HG03469 (cell line): ENCODE data around the gene PKNOX1.
"Not testable (repeated sequence)": the region's sequence is repeated elsewhere in the genome, so short reads cannot be mapped to it uniquely, and the experiment has no call there.

Source experiments
- ATAC-seq: cut with Tn5 transposase; IDR thresholded peaks from one replicate; pipeline ENCODE4 v1.9.1; 2021; ENCODE audit warnings: mild to moderate bottlenecking, moderate library complexity, moderate number of reproducible peaks; ENCODE audit not compliant: unreplicated experiment

PKNOX1 gene

DNA sequence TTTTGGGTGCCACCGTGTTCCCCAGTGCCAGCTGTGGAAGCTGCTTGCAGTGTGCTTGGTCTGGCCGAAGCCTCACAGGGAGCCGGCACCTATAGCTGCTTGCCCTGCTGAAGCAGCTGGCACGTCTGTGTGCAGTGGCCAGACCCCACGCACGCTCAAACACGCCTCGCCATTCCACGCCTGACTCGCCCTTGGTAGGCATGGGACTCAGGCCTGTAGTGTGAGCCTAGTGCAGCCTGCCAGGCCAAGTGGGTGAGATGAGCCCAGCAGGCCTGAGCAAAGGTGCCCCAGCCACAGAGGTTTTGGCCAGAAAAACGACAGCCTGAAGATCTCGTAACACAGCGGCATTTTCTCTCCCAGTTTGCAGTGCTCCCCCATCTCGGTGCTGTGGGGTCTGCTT is 68.9 kb downstream of the PKNOX1 start:
- not testable (repeated sequence) for ATAC-seq

DNA sequence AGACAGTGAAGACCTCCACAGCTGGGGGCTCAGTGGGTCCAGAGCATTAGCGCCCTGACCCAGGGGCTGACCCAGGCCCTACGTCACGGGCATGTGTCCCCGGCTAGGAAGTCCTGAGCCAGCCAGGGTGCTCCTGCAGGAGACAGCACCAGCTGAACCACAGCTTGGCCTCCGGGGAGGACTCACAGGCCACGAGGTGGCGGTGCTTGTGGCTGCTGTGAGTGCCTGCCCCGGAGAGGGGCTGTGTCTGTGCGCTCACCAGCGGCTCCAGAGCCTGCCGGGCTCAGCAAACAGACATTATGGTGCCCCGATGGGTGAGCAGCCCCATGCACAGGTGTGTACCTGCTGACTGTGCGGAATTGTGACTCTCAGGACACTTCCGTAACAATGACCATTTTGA is 70.2 kb downstream of the PKNOX1 start:
- ATAC-seq = not testable (repeated sequence)

DNA sequence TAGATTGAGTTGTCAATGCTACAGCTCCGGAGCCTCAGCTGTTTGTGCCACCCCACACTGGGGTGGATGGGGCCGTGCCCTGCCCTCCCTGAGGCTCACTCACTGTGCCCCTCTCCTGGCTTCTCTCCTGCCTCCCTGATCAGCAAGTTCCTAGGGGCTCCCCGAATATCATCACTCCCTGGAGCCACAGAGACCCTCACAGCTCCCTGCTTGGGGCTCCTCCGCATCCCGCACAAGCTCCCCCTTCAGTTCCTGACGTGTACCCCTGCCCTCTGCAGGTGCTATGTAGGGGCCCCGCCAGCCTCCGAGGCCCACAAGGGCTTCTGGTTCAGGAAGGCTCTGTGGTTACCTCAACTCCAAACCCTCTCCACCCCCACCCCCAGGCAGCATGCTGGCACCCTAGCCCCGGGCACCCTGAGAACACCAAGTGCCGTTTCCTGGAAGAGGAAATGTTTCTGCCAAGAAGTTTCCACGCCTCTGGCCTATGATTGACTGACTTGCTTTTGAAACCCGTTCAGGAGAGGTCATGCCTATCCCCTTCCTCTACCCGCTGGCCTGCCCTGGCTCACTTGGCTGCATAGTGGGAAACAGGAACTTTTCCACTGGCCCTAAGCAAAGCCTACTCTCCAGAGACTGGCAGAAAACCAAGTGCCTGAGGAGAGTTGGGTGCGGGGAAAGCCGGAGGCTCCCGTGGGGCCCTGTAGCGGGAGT is 71.0 kb downstream of the PKNOX1 start:
- ATAC-seq = not testable (repeated sequence)

- ATAC-seq = not testable (repeated sequence)
Measured at GRCh38 chr21:43045876-43046821, 71.8 kb downstream of the PKNOX1 start.

GRCh38 chr21:43053112-43053511 is 78.8 kb downstream of the PKNOX1 start:
- ATAC-seq = not testable (repeated sequence)

- ATAC-seq = not testable (repeated sequence)
Measured at GRCh38 chr21:43062955-43063664, 88.7 kb downstream of the PKNOX1 start.

DNA sequence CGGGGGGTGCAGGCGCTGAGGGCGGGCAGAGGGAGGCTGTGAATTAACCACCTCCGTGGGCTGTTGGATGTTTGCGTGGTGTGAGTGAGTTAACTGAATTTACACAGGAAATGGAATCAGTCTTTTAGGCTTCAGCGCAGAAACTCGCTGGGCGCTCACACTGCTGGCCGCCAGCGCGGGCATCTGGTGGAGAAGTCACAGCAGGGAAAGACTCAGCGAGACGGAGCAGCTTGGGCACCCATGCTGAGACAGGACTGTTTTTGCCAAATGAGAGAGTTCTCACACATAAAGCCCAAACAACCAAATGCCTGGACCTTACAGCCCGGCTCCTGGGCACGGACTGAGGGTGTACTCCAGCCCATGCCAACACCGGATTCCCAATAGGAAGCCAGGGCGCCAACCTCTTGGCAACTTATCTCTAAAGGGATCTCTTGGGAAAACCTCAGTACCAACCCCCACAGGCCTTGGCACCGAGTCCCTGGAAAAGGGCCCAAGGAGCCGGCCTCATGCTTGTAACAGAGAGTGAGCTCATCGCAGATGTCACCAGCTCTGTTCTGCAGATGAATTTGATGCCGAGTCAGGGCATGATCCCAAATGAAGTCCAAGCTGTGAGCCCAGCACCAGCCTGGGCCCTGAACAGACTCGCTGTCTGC is 90.0 kb downstream of the PKNOX1 start:
- not testable (repeated sequence) for ATAC-seq

DNA sequence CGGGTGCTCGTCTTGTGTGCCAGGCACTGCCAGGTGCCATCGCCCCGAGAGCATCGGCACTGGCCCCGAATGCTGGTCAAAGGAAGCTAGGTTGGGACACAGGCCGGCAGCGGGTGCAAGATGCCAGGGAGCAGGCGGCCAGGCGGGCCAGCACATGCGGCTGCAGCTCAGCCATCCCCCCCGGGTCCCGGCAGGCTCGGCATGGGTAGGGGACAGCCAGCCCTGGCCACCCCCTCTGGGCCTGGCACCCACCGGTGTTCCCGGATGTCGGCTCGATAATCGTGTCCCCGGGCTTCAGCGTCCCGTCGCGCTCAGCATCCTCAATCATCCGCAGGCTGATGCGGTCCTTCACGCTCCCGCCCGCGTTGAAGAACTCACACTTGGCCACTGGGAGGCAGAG is 91.6 kb downstream of the PKNOX1 start:
- ATAC-seq = not testable (repeated sequence)

DNA sequence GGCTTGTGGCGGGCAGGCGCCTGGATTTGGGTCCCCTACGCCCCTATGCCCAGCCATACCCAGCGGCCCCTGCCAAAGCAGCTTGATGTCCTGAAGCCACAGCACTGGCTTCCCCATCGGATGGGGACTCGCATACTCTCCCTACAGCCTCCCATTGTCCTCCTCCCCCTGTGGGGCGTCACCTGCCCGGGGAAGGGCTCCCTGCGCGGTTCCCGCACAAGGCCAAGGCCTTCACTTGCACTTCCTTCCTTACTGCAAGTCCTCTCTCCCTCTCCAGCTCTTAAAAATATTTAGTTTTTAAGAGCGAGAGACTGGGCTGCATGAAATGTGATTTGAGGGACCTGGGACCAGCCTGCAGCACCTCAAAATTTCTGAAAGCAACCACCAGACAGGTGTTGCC is 92.3 kb downstream of the PKNOX1 start:
- not testable (repeated sequence) for ATAC-seq

GRCh38 chr21:43068065-43068464 is 93.7 kb downstream of the PKNOX1 start:
- not testable (repeated sequence) for ATAC-seq

GRCh38 chr21:43069682-43070081 is 95.3 kb downstream of the PKNOX1 start:
- ATAC-seq = not testable (repeated sequence)

- ATAC-seq = not testable (repeated sequence)
Measured at GRCh38 chr21:43072742-43073141, 98.4 kb downstream of the PKNOX1 start.

GRCh38 chr21:43074401-43075169 is 100.2 kb downstream of the PKNOX1 start:
- not testable (repeated sequence) for ATAC-seq

DNA sequence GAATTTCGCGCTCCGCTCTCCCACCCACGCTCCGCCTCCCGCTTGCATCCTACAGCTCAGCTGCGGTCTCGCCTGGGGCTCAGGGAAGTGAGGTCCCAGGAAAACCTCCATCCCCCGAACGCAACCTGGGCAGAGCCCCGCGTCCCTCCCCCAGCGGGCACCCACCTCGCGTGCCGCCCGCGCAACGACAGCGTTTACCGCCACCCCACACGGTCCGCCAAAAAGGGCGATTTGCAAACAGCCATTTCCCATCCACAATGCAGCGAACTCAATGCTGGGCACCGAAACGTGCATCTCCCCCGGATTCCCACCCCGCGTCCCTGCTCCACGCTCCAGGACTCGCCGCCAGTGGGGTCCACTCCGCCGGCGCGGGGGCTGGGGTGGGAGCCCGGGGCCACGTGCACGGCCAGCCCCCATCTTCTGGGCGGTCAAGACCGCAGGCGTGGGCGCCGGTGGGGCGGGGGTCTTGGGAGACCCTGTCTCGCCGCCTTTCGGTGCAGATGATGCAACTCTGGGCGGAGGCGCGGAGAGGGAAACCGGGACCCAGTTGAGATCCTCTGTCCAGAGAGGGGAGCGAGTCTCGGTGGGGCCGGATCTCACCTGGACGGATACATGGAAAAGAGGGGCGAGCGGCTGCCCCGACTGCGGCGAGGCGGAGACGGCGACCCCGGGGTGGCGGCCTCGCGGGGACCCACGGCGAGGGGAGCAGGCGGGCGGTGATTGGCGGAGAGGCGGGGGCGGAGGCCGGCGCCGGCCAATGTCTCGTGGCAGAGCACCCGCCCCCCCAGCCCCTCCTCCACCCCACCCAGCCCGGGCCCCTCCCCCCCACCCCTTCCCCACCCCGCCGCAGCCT is 101.0 kb downstream of the PKNOX1 start, which contains the start of gene CBS:
Gene CBS (minus strand): TSS at position 666 of the 853 bp plus-strand sequence. CDS start 3,642 bp downstream, outside the sequence.
- not testable (repeated sequence) for ATAC-seq

DNA sequence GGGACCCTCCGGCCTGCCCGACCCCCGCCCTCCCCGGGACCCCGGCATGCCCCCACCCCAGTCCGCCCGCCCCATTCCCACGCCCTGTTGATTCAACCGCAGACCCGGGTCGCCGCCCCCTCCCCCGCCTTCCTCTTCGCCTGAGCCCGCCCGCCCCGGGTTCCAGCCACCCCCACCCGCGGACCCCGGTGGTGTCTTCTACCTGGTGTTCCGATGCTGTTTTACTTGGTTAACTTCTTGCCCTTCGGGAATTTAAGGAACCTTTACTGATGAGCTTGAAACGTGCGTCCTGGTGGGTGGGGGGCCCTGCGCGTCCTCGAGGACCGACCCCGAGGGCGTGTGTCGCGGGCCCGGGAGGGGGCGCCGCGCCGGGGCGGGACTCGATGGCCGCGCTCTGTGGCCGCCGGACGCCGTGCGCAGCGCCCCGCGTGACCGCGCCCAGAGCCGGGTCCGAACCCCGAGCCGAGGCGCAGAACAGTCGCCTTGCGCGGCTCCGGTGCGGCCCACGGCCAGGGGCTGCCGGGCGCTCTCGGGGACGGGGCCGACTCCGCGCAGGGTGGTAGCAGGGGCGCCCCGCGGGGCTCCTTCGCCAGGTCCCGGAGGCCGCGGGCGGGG is 101.8 kb downstream of the PKNOX1 start:
- not testable (repeated sequence) for ATAC-seq

- ATAC-seq = not testable (repeated sequence)
Measured at GRCh38 chr21:43076643-43077042, 102.3 kb downstream of the PKNOX1 start.

GRCh38 chr21:43082587-43083300 is 108.4 kb downstream of the PKNOX1 start:
- not testable (repeated sequence) for ATAC-seq
